Measurements from ENCODE around the gene ITM2A.
A peak's percentile ranks its signal among the peaks of the same experiment; 100 is the strongest.

ITM2A gene

GRCh38 chrX:79361192-79361870 is 5.8 kb downstream of the ITM2A start:
- H3K9me3 ChIP-seq (ENCODE audit: low read depth, low read length), result no peaks in the 10 kb centered on the region
- H3K4me3 ChIP-seq, result no peak overlapping the region
- no peak overlapping the region for H3K9ac ChIP-seq (ENCODE audit: insufficient read length)
- TF ChIP-seq EZH2 (IDR thresholded peaks at IDR 0.05) (no peak), POLR2AphosphoS5 (IDR thresholded peaks at IDR 0.05; ENCODE audit: borderline replicate concordance, low read depth, low read length) (no peak), FOXP2 (optimal IDR thresholded peaks at IDR 0.05; ENCODE audit: control extremely low read depth, extremely low read length, insufficient read depth) (no peak)
- H3K27ac ChIP-seq, result no peak overlapping the region
- DNase-seq (ENCODE audit: low read depth, low spot score), result no peak
- H3K36me3 ChIP-seq (ENCODE audit: insufficient read depth, low read length), result peaks cover 37% of the 10 kb centered on the region

GRCh38 chrX:79336869-79337815 is 30.0 kb downstream of the ITM2A start:
- peak overlapping the region; percentile 16 for H3K9ac ChIP-seq (ENCODE audit: insufficient read length)
- no peak for DNase-seq (ENCODE audit: low read depth, low spot score)
- no peak for TF ChIP-seq FOXP2 (optimal IDR thresholded peaks at IDR 0.05; ENCODE audit: control extremely low read depth, extremely low read length, insufficient read depth)
- H3K4me3 ChIP-seq, result peak overlapping the region; percentile 22; the same call in 1 of the 2 replicates
- H3K27ac ChIP-seq, result peak overlapping the region; percentile 46; the same call in 1 of the 2 replicates
- H3K36me3 ChIP-seq (ENCODE audit: insufficient read depth, low read length), result no peaks in the 10 kb centered on the region
- H3K9me3 ChIP-seq (ENCODE audit: low read depth, low read length), result no peaks in the 10 kb centered on the region

- Histone ChIP-seq H3K9ac (ENCODE audit: insufficient read length) (no peak overlapping the region), H3K27ac (no peak overlapping the region), H3K4me3 (no peak overlapping the region), H3K9me3 (ENCODE audit: low read depth, low read length) (no peaks in the 10 kb centered on the region), H3K36me3 (ENCODE audit: insufficient read depth, low read length) (no peaks in the 10 kb centered on the region)
- TF ChIP-seq POLR2AphosphoS5 (IDR thresholded peaks at IDR 0.05; ENCODE audit: borderline replicate concordance, low read depth, low read length) (no peak), EZH2 (IDR thresholded peaks at IDR 0.05) (no peak), FOXP2 (optimal IDR thresholded peaks at IDR 0.05; ENCODE audit: control extremely low read depth, extremely low read length, insufficient read depth) (no peak)
- no peak for DNase-seq (ENCODE audit: low read depth, low spot score)
Measured at GRCh38 chrX:79330022-79330421, 37.1 kb downstream of the ITM2A start.

- no peaks in the 10 kb centered on the region for H3K9me3 ChIP-seq (ENCODE audit: low read depth, low read length)
- H3K9ac ChIP-seq (ENCODE audit: insufficient read length), result no peak overlapping the region
- no peak overlapping the region for H3K27ac ChIP-seq
- TF ChIP-seq FOXP2 (optimal IDR thresholded peaks at IDR 0.05; ENCODE audit: control extremely low read depth, extremely low read length, insufficient read depth) (no peak), POLR2AphosphoS5 (IDR thresholded peaks at IDR 0.05; ENCODE audit: borderline replicate concordance, low read depth, low read length) (no peak), EZH2 (IDR thresholded peaks at IDR 0.05) (no peak)
- no peak overlapping the region for H3K4me3 ChIP-seq
- H3K36me3 ChIP-seq (ENCODE audit: insufficient read depth, low read length), result no peaks in the 10 kb centered on the region
- DNase-seq (ENCODE audit: low read depth, low spot score), result no peak
Measured at GRCh38 chrX:79325263-79325958, 41.7 kb downstream of the ITM2A start.
